Measurements from ENCODE around the gene SLC26A8. TPM values are rescaled to one million over a fixed set of nuclear protein-coding genes. Genes with fewer than 3 reads are reported as not detected.

SLC26A8 gene
- total RNA-seq, 2 donors from 2014 or later = 15.2 TPM; not detected in 1

DNA sequence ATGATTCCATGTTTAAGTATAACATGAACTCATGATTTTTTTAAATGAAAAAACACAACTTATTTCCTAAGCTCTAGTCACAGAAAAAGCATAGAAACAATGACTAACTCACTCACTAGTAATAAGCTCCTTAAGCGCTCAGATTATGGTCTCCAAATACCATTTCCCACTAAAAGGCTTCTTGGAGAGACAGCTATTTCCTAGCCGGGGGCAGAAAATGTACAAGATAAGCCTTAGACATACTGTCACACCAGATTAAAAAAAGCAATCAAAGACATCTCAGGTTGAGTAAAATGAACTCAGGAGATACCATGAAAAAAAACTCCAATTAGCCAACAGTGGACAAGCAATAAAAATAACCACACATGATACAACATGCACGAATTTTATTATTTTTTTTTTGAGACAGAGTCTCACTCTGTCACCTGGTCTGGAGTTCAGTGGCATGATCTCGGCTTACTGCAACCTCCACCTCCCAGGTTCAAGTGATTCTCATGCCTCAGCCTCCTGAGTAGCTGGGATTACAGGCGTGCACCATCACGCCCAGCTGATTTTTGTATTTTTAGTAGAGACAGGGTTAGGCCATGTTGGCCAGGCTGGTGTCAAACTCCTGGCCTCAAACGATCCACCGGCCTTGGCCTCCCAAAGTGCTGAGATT, 118.5 kb downstream of the SLC26A8 start:
- no peak for TF ChIP-seq CTCF (IDR thresholded peaks at IDR 0.05)
- no peak for TF ChIP-seq POLR2A (IDR thresholded peaks at IDR 0.05)
- no peak for TF ChIP-seq POLR2AphosphoS5 (IDR thresholded peaks at IDR 0.05)

DNA sequence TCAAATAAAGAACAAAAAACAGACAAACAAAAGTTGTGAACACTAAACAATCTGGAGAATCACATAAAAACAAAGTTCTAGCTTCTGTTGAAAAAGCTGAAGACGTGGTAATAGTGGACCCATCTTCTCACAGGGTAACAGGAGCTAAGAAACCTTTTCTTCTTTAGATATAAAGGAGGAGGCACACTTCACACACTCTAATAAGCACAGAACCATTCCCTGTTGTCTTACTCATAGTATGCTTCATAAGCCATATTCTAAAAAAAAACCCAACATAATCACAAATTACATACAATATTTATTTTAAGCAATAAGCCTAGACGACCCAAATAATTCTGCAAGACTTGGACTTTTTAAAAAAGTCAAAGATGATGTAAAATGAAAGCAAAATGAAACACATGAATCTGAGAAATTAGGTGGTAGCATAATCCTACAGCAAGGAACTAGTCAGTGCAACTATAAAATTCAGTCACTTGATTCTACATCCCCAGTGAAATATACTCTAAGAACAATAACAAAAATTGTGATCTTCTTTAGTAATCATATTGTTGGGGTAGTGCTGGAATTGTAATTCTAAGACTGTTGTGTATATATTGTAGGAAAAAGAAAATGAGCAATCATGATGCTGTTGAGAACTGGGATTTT, 119.2 kb downstream of the SLC26A8 start:
- DNase-seq (ENCODE audit: low spot score) = no peak
- TF ChIP-seq POLR2AphosphoS5 (IDR thresholded peaks at IDR 0.05) (no peak), CTCF (IDR thresholded peaks at IDR 0.05) (no peak), POLR2A (IDR thresholded peaks at IDR 0.05) (no peak)

More for the DNA sequence above, 118.5 kb downstream of the SLC26A8 start:
- no peaks in the 10 kb centered on the region for H3K4me1 ChIP-seq (replicated peaks)
- DNase-seq (ENCODE audit: low spot score) = no peak
- H3K27ac ChIP-seq = no peak overlapping the region
- intact Hi-C loops (cut with DNase I) = no loop called here
- no peaks in the 10 kb centered on the region for H3K9me3 ChIP-seq
- no peaks in the 10 kb centered on the region for H3K27me3 ChIP-seq (replicated peaks; ENCODE audit: insufficient read depth)
- WGBS = 76% methylated on average over 8 of the region's 8 CpGs
- H3K36me3 ChIP-seq = no peaks in the 10 kb centered on the region
- no peak overlapping the region for H3K4me3 ChIP-seq

GRCh38 chr6:35903679-35904078, 120.8 kb downstream of the SLC26A8 start:
- TF ChIP-seq POLR2A (IDR thresholded peaks at IDR 0.05) (no peak), POLR2AphosphoS5 (IDR thresholded peaks at IDR 0.05) (no peak), CTCF (IDR thresholded peaks at IDR 0.05) (no peak)
- H3K36me3 ChIP-seq = no peaks in the 10 kb centered on the region
- intact Hi-C loops (cut with DNase I) = no loop called here
- H3K9me3 ChIP-seq = no peaks in the 10 kb centered on the region
- H3K4me1 ChIP-seq (replicated peaks) = no peaks in the 10 kb centered on the region
- H3K27ac ChIP-seq = no peak overlapping the region
- no peaks in the 10 kb centered on the region for H3K27me3 ChIP-seq (replicated peaks; ENCODE audit: insufficient read depth)
- WGBS = 100% methylated on average over 4 of the region's 4 CpGs
- no peak overlapping the region for H3K4me3 ChIP-seq
- DNase-seq (ENCODE audit: low spot score) = no peak

More for the DNA sequence above, 119.2 kb downstream of the SLC26A8 start:
- 90% methylated on average over 2 of the region's 2 CpGs for WGBS
- no peak overlapping the region for H3K27ac ChIP-seq
- H3K9me3 ChIP-seq = no peaks in the 10 kb centered on the region
- H3K4me1 ChIP-seq (replicated peaks) = no peaks in the 10 kb centered on the region
- intact Hi-C loops (cut with DNase I) = no loop called here
- H3K4me3 ChIP-seq = no peak overlapping the region
- no peaks in the 10 kb centered on the region for H3K27me3 ChIP-seq (replicated peaks; ENCODE audit: insufficient read depth)
- H3K36me3 ChIP-seq = no peaks in the 10 kb centered on the region

DNA sequence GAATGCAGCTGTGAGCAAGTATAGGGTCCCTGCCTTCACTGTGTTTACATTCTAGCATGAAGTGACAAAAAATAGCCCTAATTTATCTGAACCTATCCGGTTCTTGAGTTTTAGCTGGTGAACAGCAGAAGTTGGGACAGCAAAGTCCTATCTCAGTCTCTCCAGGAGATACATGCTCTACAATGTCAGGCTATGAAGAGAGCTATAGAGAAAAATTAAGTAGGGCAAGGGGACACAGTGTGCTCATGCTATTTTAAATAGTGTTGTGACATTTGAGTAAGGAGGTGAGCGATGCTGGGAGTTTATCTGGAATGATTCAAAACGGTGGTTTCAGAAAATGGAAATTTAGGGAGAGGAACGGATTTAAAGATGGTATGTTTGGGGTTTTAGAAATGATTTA, 124.0 kb downstream of the SLC26A8 start:
- 95% methylated on average over 4 of the region's 4 CpGs for WGBS

More for the DNA sequence above, 124.0 kb downstream of the SLC26A8 start:
- H3K27me3 ChIP-seq (replicated peaks; ENCODE audit: insufficient read depth) = no peaks in the 10 kb centered on the region
- TF ChIP-seq POLR2AphosphoS5 (IDR thresholded peaks at IDR 0.05) (no peak), POLR2A (IDR thresholded peaks at IDR 0.05) (no peak), CTCF (IDR thresholded peaks at IDR 0.05) (no peak)
- H3K4me1 ChIP-seq (replicated peaks) = no peaks in the 10 kb centered on the region
- H3K36me3 ChIP-seq = no peaks in the 10 kb centered on the region
- no peaks in the 10 kb centered on the region for H3K9me3 ChIP-seq
- DNase-seq (ENCODE audit: low spot score) = no peak
- intact Hi-C loops (cut with DNase I) = no loop called here
- no peak overlapping the region for H3K27ac ChIP-seq
- no peak overlapping the region for H3K4me3 ChIP-seq

Data from prostate gland (tissue), 2 donors.